ENCODE measurements around the gene CHMP6. TPM values are rescaled to one million over a fixed set of nuclear protein-coding genes. Genes with fewer than 3 reads are reported as not detected.

The CHMP6 gene
- total RNA-seq, 4 donors from 2014 or later = 17.5 to 35.6 (median 23.1) TPM

- Histone ChIP-seq H3K9me3 (no peaks in the 10 kb centered on the region), H3K27ac (no peak overlapping the region), H3K36me3 (no peaks in the 10 kb centered on the region), H3K4me3 (no peak overlapping the region), H3K4me1 (peaks cover 42% of the 10 kb centered on the region), H3K27me3 (peaks cover 11% of the 10 kb centered on the region)
- 92% methylated on average over 40 of the region's 41 CpGs for WGBS
- DNase-seq (ENCODE audit: low spot score in 2 of 2) = peak in 1 of 2 donors; percentile 58
- TF ChIP-seq CTCF (IDR thresholded peaks at IDR 0.05) = no peak
- TF ChIP-seq POLR2AphosphoS5 (IDR thresholded peaks at IDR 0.05) = no peak
These were observed 40.2 kb downstream of the CHMP6 start for GRCh38 chr17:81031566-81032550.

GRCh38 chr17:81032641-81033480, 41.2 kb downstream of the CHMP6 start:
- no peaks in the 10 kb centered on the region for H3K9me3 ChIP-seq
- H3K27ac ChIP-seq = no peak overlapping the region
- H3K36me3 ChIP-seq = no peaks in the 10 kb centered on the region
- TF ChIP-seq POLR2A (IDR thresholded peaks at IDR 0.05) (no peak), POLR2AphosphoS5 (IDR thresholded peaks at IDR 0.05) (no peak), CTCF (IDR thresholded peaks at IDR 0.05) (no peak), EP300 (IDR thresholded peaks at IDR 0.05) (no peak)
- 91% methylated on average over 24 of the region's 34 CpGs for WGBS
- peaks cover 42% of the 10 kb centered on the region for H3K4me1 ChIP-seq
- peak in 1 of 2 donors; percentile 66 for DNase-seq (ENCODE audit: low spot score in 2 of 2)
- no peak overlapping the region for H3K4me3 ChIP-seq
- H3K27me3 ChIP-seq = peaks cover 5% of the 10 kb centered on the region

- 35% methylated on average over 22 of the region's 22 CpGs for WGBS
- Histone ChIP-seq H3K4me1 (peaks cover 48% of the 10 kb centered on the region), H3K9me3 (no peaks in the 10 kb centered on the region), H3K4me3 (peak overlapping the region; percentile 78), H3K36me3 (no peaks in the 10 kb centered on the region), H3K27me3 (no peaks in the 10 kb centered on the region), H3K27ac (no peak overlapping the region)
- TF ChIP-seq EP300 (IDR thresholded peaks at IDR 0.05) (no peak), POLR2AphosphoS5 (IDR thresholded peaks at IDR 0.05) (no peak), POLR2A (IDR thresholded peaks at IDR 0.05) (no peak), CTCF (IDR thresholded peaks at IDR 0.05) (no peak)
- DNase-seq (ENCODE audit: low spot score in 2 of 2) = peak in 1 of 2 donors; percentile 66
These were observed 42.0 kb downstream of the CHMP6 start for GRCh38 chr17:81033535-81034167.

- peaks cover 54% of the 10 kb centered on the region for H3K4me1 ChIP-seq
- TF ChIP-seq CTCF (IDR thresholded peaks at IDR 0.05) (no peak), POLR2AphosphoS5 (IDR thresholded peaks at IDR 0.05) (no peak), POLR2A (IDR thresholded peaks at IDR 0.05) (no peak), EP300 (IDR thresholded peaks at IDR 0.05) (no peak)
- peak overlapping the region; percentile 27 for H3K27ac ChIP-seq
These were observed 42.6 kb downstream of the CHMP6 start for GRCh38 chr17:81034168-81034777.

More at GRCh38 chr17:81034168-81034777, 42.6 kb downstream of the CHMP6 start:
- Histone ChIP-seq H3K9me3 (no peaks in the 10 kb centered on the region), H3K36me3 (no peaks in the 10 kb centered on the region), H3K4me3 (peak overlapping the region; percentile 78), H3K27me3 (no peaks in the 10 kb centered on the region)
- no peak for DNase-seq (ENCODE audit: low spot score in 2 of 2)
- WGBS = 5% methylated on average over 19 of the region's 49 CpGs

Measured in suprapubic skin (tissue), 4 donors.